SK-N-MC (cell line): ENCODE results near the gene IPO11.

Source experiments
- DNase-seq: peaks from one replicate; pipeline ENCODE4 v3.0.0-alpha.2; 2011; ENCODE audit warnings: low read depth, low spot score
- H3K27ac ChIP-seq: fragments of 200-600 bp; sonication (generic); 2 replicates; pipeline ENCODE4 v1.5.1; 2016; ENCODE audit warnings: mixed run types
- H3K36me3 ChIP-seq: fragments of 200-600 bp; sonication (generic); 2 replicates; pipeline ENCODE4 v1.6.1; 2017; ENCODE audit warnings: antibody characterized with exemption, low read length, mixed read lengths; ENCODE audit not compliant: insufficient read depth
- H3K4me3 ChIP-seq: fragments of 200-600 bp; sonication (generic); 2 replicates; pipeline ENCODE4 v1.5.1; 2016
- H3K9ac ChIP-seq: fragments of 200-600 bp; sonication (generic); 2 replicates; pipeline ENCODE4 v1.8.0; 2017; ENCODE audit warnings: mixed run types, mixed read lengths; ENCODE audit not compliant: insufficient read length
- H3K9me3 ChIP-seq: fragments of 200-600 bp; sonication (generic); 2 replicates; pipeline ENCODE4 v1.6.1; 2017; ENCODE audit warnings: low read depth, mild to moderate bottlenecking, antibody characterized with exemption, low read length, moderate library complexity, mixed read lengths
- EZH2 ChIP-seq: fragments of 200-600 bp; sonication (generic); IDR thresholded peaks from one replicate; pipeline ENCODE4 v1.6.1; 2017; ENCODE audit warnings: antibody characterized with exemption
- FOXP2 ChIP-seq: optimal IDR thresholded peaks from 2 replicates; pipeline ENCODE3; 2011; ENCODE audit warnings: mild to moderate bottlenecking, moderate library complexity; ENCODE audit not compliant: insufficient read depth; ENCODE audit errors: extremely low read length, control extremely low read depth
- POLR2AphosphoS5 ChIP-seq: IDR thresholded peaks from 2 replicates; pipeline ENCODE4 v1.6.1; 2012; ENCODE audit warnings: mild to moderate bottlenecking, low read depth, low read length, borderline replicate concordance

The IPO11 gene

DNA sequence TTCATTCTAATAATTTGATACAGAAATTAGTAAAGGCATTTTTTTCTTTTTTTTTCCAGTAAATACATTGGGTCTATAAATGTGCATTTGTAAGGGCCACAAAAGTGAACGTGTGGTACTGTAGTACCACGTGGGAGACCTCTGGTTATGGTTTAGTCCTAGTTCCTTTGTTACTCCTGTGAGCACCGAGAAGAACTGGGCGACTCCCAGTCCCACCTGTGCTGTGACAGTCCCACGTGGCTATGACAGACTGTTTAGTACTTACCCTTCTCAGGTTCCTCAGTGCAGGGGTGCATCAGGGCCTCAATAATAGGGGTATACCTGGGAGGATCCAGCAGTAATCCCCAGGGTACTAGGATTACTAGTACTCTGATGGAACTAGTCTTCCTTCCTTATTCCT, 215.3 kb downstream of the IPO11 start:
- Histone ChIP-seq H3K9me3 (no peaks in the 10 kb centered on the region), H3K4me3 (no peak overlapping the region), H3K36me3 (no peaks in the 10 kb centered on the region; the same call in 1 of the 2 replicates), H3K27ac (no peak overlapping the region), H3K9ac (no peak overlapping the region)
- TF ChIP-seq EZH2 (no peak), POLR2AphosphoS5 (no peak), FOXP2 (no peak)
- no peak for DNase-seq

DNA sequence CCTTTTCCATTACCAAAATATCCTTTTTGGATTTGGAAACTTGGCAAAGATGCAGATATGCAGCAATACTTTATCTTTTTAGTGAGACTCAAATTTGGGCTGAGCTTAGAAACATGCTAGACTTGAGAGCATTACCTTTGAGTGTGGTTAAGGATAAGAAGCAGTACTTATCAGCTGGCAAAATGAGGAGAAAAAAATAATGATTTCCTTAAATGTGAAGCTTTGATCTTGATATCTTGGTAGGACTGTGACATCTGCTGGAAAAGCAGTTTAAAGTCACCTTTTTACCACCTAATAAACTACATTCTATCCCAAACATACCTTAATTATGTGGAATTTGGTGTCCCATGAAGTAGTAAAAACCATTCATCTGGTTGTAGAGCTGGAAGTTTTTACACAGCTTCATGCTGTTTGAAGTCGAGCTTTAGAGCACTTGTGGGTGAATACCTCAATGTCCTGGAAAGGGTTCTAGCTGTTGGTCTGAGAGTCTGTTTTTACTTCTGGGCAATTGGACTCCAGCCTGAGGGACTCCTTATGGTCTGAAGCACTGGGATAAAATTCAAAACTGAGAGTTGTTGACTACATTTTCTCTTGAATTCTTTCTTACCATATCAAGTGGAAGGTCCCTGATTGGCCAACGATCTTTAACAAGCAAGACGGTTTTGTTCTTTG, 219.5 kb downstream of the IPO11 start:
- Histone ChIP-seq H3K36me3 (no peaks in the 10 kb centered on the region; the same call in 1 of the 2 replicates), H3K9ac (no peak overlapping the region), H3K4me3 (no peak overlapping the region), H3K9me3 (no peaks in the 10 kb centered on the region), H3K27ac (no peak overlapping the region)
- DNase-seq = no peak
- no peak for TF ChIP-seq POLR2AphosphoS5
- TF ChIP-seq EZH2 = no peak
- no peak for TF ChIP-seq FOXP2

DNA sequence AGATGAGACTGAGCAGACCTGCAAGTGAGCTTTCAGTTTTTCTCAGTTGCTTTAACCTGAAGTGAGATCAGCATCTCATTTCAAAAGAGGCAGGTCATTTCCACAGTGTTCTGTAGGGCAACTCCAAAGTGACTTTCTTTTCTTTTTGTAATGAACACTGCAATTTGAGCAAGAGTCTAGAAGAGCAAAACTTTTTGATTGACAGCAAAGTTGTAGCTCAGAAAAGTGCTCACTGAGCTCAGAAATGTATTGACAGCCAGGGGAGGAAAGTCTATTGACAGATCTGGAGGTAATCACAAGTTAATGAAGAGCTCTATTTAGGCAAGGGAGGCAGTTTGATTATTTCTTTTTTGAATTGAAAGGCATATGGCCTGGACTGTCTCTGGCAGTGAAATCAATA, 220.7 kb downstream of the IPO11 start:
- no peaks in the 10 kb centered on the region for H3K36me3 ChIP-seq
- TF ChIP-seq EZH2 (no peak), FOXP2 (no peak), POLR2AphosphoS5 (no peak)
- no peak for DNase-seq
- H3K9me3 ChIP-seq = no peaks in the 10 kb centered on the region
- H3K9ac ChIP-seq = no peak overlapping the region
- H3K4me3 ChIP-seq = no peak overlapping the region
- no peak overlapping the region for H3K27ac ChIP-seq

DNA sequence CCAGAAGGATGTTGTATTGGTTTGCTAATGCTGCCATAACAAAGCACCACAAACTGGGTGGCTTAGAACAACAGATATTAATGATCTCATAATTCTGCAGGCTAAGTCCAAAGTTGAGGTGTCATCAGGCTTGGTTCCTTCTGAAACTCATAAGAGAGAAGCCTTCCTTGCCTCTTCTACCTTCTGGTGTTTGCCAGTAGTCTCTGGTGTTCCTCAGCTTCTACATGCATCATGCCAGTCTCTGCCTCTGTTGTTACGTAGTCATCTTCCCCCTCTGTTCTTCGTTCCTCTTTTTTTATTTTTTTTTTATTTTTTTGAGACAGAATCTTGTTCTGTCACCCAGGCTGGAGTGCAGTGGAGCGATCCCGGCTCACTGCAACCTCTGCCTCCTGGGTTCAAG, 227.9 kb downstream of the IPO11 start:
- H3K9ac ChIP-seq = no peak overlapping the region
- H3K9me3 ChIP-seq = no peaks in the 10 kb centered on the region
- H3K27ac ChIP-seq = no peak overlapping the region
- no peaks in the 10 kb centered on the region for H3K36me3 ChIP-seq
- TF ChIP-seq EZH2 (no peak), FOXP2 (no peak), POLR2AphosphoS5 (no peak)
- no peak overlapping the region for H3K4me3 ChIP-seq
- DNase-seq = no peak

DNA sequence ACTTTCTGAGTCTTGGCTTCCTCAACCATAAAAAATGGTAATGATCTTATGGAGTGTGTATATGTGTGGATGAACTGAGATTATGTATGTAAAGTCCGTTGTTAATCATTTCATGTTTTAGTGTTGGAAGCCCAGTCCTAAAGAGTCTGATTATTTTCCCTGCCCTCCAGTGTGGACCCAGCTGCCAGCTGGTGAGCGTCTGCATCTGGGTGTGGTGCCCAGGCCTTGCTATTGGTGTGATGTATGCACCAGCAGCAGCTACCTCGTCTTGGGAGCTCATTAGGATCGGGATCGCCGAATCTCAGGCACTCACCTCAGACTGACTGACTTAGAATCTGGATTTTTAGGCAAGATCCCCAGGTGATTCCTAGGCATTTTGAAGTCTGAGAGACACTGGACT, 229.9 kb downstream of the IPO11 start:
- Histone ChIP-seq H3K36me3 (no peaks in the 10 kb centered on the region), H3K9me3 (no peaks in the 10 kb centered on the region), H3K9ac (no peak overlapping the region), H3K4me3 (no peak overlapping the region), H3K27ac (no peak overlapping the region)
- TF ChIP-seq EZH2 (no peak), FOXP2 (no peak), POLR2AphosphoS5 (no peak)
- DNase-seq = no peak

DNA sequence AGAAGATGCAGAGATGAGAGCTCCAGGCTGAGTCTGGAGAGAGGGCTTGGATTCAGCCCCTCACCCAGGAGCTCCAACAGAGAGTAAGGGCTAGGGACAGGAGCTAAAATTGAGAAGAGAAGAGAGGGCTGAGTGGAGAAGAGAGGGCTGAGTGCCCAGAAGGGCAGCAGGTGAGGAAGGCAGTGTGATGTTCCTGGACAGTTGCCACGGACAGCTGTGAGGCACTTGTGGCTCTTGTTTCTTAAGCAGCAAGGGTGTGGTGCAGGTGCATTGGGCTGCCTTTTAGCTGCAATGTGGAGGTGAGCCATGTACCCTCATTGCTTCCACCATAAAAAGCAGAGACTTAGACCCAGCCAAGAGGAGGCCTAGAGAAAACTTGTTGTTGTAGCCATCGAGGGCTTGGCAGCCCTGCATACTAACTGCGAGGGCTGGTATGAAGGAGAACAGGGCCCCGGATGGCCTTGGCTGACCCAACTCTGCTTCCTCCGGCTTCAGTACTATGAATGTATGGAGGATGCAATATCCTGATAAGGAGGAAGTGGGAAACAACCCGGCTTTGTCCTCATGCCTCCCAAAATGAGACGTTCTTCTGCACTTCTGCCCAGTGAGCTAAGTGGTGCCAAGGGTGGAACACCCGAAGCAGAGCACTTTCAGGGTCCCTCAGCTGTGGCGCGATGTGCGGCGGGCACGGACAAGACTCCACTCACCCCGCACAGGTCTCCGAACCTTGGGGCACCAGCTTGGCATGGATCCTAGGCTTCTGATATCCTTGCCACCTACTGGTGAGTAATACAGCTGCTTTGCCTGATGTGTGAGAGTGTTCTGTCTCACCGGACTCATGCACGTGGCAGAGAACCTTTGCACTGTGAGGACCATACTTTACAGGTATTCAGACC, 231.2 kb downstream of the IPO11 start:
- H3K4me3 ChIP-seq = no peak overlapping the region
- H3K27ac ChIP-seq = no peak overlapping the region
- TF ChIP-seq FOXP2 = no peak
- no peak for TF ChIP-seq POLR2AphosphoS5
- no peak for TF ChIP-seq EZH2
- no peaks in the 10 kb centered on the region for H3K9me3 ChIP-seq
- H3K36me3 ChIP-seq = no peaks in the 10 kb centered on the region
- DNase-seq = no peak
- H3K9ac ChIP-seq = no peak overlapping the region

DNA sequence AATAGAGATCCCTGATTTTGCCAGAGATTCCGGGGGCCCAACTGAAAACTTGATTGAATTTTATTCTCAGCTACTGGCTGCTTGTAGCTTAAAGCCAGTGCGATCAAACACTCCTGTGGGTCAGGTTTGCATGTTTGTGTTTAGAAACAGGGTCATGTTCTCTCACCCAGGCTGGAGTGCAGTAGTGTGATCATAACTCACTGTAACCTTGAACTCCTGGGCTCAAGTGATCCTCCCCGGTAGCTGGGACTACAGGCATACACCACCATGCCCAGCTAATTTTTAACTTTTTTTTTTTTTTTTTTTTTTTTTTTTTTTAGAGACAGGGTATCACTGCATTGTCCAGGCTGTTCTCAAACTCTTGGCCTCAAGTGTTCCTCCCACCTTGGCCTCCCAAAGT, 232.7 kb downstream of the IPO11 start:
- no peak overlapping the region for H3K4me3 ChIP-seq
- no peak overlapping the region for H3K9ac ChIP-seq
- TF ChIP-seq POLR2AphosphoS5 (no peak), FOXP2 (no peak), EZH2 (no peak)
- DNase-seq = no peak
- H3K27ac ChIP-seq = no peak overlapping the region
- H3K36me3 ChIP-seq = no peaks in the 10 kb centered on the region
- H3K9me3 ChIP-seq = no peaks in the 10 kb centered on the region

DNA sequence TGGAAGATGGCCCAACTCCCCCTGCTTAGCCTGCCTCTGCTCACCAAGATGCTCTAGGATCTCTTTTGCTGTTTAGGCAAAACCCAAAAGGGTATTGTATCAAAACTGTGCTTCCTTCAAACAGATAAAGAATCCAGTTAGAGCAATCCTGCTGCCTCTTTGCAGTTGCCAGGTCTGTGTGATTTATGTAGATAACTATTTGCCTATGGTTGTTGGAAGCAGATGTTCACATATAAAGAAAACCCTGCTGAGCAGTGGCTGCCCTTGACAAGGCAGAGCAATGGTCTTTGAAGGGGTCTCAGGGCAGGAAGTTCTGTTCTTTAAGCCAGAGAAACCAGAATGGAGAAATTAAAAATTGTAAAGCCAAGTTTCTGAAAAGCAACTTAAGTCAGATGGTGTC, 234.7 kb downstream of the IPO11 start:
- DNase-seq = no peak
- H3K9ac ChIP-seq = no peak overlapping the region
- H3K4me3 ChIP-seq = no peak overlapping the region
- H3K36me3 ChIP-seq = no peaks in the 10 kb centered on the region
- no peak overlapping the region for H3K27ac ChIP-seq
- no peaks in the 10 kb centered on the region for H3K9me3 ChIP-seq
- TF ChIP-seq POLR2AphosphoS5 (no peak), FOXP2 (no peak), EZH2 (no peak)

DNA sequence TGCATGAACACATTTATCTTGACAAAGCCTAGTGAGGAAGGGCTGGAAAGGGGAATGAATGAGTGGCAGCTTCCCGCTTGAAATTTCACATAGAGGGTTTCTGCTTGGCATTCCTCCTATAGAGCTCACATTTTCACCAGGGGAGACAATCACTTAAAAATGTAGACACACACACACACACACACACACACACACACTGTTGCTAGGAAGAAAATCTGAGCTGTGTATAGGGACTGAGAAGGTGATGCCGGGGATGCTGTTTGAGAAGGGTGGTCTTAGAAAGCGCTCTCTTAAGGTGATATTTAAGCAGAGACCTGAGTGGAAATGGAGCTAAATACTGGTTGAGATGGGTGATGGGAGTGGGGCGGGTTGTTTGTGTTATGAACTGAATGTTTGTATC, 236.5 kb downstream of the IPO11 start:
- DNase-seq = no peak
- no peak overlapping the region for H3K27ac ChIP-seq
- H3K36me3 ChIP-seq = no peaks in the 10 kb centered on the region
- H3K4me3 ChIP-seq = no peak overlapping the region
- TF ChIP-seq POLR2AphosphoS5 (no peak), FOXP2 (no peak), EZH2 (no peak)
- no peaks in the 10 kb centered on the region for H3K9me3 ChIP-seq
- H3K9ac ChIP-seq = no peak overlapping the region
